Stimulated activated CD8-positive, alpha-beta memory T cell treated with anti-CD3 and anti-CD28 coated beads, Interleukin-2, amount 100 ng/mL, for 1 hour (primary cell): ENCODE data around the gene BRPF1.
"Not testable (repeated sequence)": the region's sequence is repeated elsewhere in the genome, so short reads cannot be mapped to it uniquely, and the experiment has no call there.

Experiments
- DNase-seq, 2 donors: peaks; one replicate each; pipeline ENCODE4 v3.0.0-alpha.2; 2020; ENCODE audit warnings: low read depth in 2 of 2

The BRPF1 gene

DNA sequence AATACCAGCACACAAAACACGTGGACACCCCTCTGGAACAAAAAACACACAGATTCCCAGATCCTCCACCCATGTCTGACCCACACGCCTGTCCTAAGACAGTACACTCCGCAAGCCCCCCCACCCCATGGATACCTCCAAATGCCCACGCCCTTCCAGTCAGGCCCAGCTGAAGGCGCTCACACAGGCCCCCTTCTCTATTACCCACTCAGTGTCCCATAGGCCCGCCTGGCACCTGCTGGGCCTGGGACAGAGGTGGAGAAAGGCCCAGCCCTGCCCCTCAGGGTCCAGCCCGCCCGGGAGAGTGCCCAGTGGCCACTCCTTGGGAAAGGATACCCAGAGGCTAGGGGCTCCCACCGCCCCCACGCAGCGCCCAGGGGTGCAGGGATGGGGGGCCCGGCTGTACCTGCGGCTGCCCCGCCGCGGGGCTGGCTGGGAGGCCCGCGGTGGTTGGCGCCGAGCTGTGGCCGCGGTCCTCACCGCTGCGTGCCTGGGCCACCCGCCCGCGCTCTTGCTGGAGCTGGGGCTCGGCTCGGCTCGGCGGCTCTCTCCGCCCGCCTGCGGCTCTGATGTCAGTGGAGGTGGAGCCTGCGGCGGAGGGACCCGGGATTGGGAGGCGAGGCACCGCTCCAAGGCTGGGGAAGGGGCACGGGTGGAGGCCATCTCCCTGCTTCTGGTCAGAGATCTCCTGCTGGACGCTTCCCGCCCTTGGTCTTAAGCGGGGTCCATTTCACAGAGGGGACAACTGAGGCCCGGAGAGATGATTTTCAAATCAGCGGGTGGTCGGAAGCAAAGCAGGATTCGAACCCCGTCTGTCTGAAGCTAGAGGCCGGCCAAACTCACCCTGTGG lies 38.1 kb downstream of the BRPF1 start, which contains the start of gene CAMK1:
CAMK1 (minus strand) TSS at position 522 of the 850 bp plus-strand sequence. CDS start 2,198 bp downstream, outside the sequence.
- peak in 1 of 2 donors; percentile 26 for DNase-seq

DNA sequence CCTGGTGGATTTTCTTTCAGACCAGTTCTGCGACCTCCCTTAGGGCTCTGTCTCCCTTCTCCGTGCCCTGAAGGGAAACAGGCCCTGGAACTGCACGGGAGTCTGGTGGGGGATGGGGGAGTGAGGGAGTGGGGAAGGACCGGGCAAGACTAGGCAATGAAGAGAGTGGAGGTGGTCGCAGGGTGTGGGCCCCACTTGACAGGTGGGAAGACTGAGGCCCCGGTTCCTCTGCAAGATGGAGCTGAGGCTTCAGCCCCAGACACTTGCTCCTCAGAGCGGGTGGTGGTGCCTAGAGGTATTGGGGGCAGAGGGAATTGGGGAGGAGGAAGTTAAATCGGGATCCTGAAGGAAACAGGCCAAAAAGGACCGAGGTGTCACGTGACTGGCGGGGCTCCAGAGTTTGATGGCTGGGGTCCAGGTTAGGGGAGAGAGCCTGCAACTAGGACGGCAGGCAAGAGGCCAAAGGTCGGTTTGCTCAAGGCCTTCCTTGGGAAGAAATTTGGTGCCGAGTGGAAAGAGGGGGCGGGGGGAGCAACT lies 38.8 kb downstream of the BRPF1 start:
- no peak for DNase-seq

DNA sequence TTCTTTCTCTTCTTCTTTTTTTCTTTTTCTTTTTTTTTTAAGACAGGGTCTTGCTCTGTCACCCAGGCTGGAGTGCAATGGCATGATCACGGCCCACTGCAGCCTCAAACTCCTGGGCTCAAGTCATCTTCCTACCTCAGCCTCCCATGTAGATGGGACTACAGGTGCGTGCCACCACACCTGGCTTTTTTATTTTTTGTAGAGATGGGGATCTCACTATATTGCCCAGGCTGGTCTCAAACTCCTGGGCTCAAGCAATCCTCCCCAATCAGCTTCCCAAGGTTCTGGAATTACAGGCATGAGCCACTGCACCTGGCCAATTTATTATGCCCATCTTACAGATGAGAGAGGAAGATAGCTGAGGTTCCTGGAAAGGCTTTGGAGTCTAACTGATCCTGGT lies 39.5 kb downstream of the BRPF1 start:
- not testable (repeated sequence) for DNase-seq

DNA sequence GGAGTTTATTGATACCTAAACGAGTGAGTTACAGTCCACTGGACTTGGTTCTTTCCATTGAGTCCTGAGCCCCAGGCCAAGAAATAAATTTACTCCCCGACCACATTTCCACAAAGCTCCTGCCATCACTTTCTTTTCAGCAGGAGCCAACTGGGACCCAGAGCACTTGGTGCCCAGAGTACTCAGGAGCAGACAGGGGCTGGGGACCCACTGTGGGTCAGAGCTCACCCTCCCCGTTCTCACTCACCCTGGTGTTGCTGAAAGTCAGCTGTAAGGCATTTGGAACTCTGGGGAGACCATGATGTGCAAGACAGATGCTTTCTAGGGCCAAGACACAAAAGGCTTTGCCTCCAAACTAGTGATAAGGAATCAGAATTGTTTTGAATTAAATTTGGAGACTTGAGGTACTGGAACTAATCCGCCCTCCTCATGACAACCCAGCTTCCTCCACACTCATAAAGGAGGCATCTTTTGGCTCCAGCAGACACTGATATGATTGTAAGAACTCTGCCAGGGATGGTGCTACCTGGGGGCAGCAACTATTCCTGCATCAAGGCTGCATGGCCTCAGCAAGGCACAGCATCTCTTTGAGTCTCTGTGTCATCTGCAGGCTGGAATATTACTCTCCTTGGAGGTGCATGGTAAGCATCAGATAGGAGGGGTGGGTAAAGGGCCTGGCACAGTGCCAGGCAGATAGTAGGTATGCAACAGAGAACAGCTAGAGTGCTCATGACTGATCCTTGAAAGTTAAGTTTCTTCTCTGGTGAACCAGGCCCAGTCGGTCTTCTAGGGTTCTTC lies 45.6 kb downstream of the BRPF1 start:
- DNase-seq: no peak

DNA sequence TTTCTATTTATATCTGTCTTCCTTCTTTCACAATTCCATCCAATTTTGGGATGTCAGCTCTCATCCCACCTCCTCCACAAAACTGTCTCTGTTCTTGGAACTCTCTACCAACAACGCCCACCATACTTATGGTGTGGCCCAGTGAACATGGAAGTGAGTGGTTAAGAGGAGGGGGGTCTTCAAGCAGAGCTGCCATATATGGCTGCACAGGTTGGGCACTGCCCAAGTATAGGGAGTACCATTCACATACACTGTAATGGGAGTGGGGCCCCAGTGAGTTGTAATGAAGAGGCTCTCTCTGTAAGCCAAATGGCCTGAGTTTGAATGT lies 46.1 kb downstream of the BRPF1 start:
- no peak for DNase-seq

DNA sequence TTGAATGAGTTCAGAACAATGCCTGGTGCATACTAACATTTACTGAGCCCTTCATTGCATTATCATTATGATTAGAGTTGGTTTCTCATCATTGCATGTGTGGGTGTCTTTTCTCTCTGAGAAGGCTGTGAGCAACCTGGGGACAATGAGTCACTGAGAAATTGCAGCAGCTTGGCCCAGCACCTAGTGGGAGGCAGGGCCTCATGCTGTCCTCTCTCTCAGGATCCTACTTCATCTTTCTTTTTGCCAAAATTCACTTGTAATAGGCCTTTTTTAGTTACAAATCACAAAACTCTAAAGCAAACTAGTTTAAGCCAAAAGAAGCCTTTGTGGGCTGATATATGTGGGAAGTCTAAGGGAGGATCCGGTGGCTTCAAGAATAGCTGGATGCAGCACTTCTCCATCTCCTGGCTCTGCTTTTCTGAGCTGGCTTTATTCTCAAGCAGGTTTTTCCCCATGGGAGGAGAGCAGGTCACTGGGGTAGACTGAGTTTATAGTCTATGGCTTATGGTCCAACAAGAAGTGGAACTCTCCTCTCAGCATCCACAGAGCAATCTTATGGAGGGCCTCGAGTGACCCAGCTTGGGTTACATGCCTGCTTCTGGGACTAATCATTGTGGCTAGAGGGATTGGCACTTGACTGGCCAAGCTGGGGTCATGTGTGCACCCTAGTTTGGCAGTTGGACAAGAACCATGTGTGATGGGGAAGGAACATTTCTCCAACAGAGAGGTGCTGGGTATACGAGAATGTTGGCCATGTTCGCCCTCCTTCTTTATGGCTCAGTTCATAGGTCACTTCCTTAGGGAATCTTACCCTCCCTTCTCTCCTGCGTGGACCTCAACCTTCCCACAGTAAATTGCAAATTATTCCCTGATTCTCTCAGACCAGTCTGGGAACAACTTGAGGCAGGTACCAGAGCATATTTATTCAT lies 46.9 kb downstream of the BRPF1 start:
- DNase-seq: no peak

DNA sequence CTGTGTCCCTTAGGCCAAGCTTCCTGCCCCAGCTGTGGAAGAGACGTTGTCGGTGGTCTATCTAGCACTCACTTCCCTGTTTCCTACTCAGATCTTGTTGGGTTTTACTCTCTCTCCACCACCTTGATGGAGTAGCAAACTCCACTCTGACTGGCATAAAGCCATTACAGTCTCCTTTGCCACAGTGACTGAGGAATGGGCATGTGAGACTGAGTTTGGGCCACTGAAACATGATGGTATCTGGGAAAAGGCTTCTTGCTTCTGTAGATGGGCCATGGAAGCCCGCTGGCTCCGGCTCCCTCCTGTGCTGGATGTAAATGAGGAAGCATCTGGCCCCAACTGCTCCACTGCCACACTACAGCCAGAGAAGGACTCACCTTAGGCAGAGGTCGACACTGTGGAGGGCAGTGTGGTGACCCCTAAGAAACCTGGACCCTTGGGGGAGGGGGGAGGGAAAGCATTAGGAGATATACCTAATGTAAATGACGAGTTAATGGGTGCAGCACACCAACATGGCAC lies 47.6 kb downstream of the BRPF1 start:
- no peak for DNase-seq

DNA sequence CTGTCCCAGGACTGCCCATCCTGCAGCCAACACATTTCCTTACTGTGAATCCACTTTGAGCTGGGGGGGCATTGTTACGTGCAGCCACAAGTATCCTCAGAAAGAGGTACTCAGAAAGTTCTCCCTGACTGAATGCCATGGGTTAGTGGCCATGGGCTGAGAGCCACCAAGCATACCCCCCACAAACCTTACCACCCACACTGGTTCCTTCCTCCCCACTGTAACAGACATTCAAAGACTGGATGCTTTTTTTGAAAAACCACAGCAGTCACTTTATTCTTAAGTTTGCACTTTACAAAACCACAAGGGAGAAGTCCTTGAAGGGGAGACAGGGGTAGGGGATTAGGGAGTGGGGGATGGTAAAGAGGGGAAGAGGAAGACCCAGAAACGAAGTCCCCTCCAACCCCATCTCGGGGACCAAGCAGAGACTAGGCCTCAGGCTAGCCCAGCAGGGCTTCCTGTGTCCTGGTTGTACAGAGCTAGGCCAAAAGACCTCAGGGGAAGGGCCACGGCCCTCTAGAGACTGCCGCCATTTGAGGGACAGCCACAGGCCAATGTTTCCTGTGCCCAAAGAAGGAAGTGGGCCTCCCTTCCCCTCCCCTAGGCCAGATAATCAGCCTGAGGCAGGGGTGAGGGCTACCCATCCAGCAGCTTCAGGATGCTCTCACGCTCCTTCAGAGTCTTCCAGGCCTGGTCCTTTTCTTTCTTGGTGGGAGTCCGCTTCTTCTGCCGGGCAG lies 48.4 kb downstream of the BRPF1 start:
- no peak for DNase-seq

DNA sequence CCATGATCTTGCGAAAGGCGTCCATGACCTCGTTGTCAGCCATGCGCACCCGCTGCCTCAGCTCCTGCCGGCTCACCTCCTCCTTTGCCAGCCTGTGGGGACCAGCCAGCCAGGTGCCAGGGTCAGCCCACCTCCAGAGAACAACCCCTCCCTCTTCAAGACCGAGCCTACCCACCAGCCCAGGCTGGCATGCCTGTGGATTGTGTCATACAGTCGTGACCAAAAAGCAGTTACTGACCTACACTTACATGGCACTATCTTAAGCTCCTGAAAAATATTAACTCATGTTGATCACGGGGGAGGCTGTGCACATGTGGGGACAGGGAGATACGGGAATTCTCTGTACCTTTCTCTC lies 48.9 kb downstream of the BRPF1 start:
- no peak for DNase-seq

DNA sequence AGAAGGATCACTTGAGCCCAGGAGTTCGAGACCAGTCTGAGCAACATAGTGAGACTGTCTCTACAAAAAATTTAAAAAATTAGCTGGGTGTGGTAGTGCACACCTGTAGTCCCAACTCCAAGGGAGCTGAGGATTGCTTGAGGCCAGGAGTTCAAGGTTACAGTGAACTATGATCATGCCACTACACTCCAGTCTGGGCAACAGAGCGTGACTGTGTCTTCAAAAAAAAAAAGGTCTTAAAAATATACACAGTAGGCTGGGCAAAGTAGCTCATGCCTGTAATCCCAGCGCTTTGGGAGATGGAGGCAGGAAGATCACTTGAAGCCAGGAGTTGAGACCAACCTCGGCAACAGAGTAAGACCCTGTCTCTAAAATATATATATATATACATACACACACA lies 49.4 kb downstream of the BRPF1 start:
- DNase-seq: no peak

DNA sequence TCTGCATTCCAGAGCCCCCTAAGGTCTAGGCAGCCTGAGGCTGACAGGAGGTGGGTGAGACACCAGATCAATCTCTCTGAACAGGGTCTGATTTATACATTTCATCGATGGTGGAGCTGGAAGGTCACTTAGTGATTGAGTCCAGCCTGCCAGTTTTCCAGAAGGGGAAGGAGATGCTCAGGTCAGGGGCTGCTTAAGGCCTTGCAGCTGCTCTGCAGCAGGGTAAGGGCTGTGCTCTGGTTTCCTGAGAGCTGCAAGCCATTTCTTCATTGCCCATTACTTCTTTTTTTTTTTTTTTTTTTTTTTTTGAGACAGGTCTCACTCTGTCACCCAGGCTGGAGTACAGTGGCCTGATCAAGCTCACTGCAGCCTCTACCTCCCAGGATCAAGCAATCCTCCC lies 50.0 kb downstream of the BRPF1 start:
- DNase-seq: no peak

DNA sequence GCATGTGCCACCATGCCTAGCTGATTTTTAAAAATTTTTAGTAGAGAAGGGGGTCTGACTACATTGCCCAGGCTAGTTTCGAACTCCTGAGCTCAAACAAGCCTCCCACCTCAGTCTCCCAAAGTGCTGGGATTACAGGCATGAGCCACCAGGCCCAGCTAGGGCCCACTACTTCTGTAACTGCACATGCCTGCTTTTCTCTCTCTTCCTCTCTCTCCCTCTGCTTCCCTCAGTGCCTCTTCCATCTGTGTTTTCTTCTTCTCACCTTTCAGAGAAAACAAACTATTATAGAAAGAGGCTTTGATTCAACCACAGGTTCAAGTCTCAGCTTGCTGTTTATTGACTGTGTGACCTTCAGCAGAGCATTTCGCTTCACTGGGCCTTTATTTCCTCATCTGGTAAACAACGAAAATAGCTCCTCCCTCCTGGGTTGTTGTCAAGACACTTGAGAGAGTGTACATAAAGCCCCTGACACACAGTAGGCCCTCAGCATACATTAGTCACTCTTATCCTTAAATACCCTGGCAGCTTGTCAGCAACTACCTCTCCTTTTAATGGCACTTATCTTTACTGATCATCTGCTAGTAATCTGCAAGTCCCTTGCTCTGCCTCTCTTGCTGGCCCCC lies 50.6 kb downstream of the BRPF1 start:
- no peak for DNase-seq

DNA sequence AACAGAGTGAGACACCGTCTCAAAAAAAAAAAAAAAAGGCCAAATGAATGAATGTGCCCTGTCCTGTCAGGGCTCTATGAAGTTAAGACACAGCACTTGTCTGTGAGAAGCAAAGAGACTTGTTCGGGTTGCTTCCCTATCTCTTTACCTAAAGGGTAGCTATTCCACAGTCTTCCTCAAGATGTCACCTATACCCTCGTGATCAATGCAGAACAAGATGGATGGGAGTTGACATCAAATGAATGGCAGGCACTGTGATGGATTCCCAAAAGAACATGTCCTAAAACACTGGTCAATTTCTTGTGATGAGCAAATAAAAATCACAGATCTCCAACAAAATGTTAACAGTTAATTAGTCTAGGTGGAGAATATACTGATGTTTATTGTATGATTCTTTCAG lies 51.2 kb downstream of the BRPF1 start:
- DNase-seq: no peak

DNA sequence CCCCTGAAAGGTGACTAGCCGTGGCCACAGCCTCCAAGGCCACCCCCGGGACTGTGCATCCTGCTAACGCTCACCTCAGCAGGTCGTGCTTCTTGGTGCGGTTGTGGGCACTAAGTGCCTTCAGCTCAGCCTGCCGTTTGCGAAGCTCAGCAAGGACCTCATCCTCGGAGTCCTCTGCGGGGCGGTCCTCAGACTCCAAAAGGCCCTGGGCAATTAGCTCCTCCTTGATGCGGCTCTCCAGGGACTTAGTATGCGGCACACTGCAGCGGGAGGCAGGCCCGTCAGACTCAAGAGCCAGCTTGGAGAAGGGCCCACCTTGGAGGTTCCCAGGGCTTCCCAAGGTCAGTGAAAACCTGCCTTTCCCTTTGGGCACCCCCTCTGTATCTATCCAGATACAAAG lies 52.4 kb downstream of the BRPF1 start:
- DNase-seq: no peak

DNA sequence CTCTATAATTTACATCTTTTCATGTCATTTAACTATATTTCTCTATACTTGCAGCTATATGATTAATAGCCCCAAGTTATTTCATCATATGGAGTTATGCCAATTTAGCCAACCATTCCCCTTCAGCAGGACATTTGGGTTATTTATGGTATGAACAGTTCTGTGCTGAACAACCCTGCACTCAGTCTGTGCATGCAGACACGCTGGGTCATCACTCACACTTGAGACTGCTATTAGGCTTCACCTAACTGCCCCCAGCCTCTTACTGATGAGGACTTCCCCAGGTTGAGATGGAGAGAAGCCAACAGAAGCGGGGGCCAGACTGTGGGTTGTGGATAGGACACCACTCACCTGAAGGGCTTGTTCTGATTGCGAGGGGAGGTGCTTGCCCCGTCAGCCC lies 53.4 kb downstream of the BRPF1 start:
- DNase-seq: no peak

DNA sequence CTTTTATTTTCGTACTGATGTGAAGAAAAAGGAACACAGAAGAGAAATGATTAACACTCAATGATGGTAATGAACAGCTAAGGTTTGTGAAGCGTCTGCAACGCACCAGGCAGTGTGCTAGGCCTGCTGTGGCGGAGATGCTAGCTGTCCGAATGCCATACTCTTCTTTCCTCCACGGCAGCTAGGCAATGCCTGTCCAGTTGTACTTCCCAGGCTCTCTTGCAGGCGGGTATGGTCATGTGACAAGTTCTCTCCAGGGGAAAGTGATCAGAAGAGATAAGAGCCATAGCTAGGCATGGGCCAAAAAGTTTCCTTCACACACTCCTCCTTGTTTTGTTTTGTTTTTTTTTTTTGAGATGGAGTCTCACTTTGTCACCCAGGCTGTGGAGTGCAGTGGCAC lies 54.1 kb downstream of the BRPF1 start:
- no peak for DNase-seq

DNA sequence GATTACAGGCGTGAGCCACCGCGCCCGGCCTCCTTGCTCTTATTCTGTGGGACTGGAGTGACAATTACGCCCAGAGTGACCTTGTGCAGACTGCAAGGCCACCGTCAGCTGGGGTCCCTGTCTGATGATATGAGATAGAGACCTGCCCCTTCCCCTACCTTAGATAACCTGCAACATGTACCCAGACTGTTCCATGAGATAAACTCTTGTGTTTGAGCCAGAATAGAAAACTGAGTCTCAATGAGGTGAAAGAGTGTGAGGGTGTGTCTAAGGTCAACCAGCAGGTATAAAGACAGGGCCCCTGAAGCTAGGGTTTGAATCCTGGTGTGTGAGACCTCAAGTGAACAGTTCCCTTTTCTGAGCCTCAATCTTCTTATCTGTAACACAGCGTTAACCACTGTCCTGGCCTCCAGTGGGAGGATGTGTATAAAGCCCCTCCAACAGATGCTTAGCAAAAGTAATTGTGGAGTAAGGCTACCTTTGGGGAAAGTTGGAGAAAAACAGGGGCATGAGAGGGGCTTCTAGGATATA lies 54.7 kb downstream of the BRPF1 start:
- no peak for DNase-seq

DNA sequence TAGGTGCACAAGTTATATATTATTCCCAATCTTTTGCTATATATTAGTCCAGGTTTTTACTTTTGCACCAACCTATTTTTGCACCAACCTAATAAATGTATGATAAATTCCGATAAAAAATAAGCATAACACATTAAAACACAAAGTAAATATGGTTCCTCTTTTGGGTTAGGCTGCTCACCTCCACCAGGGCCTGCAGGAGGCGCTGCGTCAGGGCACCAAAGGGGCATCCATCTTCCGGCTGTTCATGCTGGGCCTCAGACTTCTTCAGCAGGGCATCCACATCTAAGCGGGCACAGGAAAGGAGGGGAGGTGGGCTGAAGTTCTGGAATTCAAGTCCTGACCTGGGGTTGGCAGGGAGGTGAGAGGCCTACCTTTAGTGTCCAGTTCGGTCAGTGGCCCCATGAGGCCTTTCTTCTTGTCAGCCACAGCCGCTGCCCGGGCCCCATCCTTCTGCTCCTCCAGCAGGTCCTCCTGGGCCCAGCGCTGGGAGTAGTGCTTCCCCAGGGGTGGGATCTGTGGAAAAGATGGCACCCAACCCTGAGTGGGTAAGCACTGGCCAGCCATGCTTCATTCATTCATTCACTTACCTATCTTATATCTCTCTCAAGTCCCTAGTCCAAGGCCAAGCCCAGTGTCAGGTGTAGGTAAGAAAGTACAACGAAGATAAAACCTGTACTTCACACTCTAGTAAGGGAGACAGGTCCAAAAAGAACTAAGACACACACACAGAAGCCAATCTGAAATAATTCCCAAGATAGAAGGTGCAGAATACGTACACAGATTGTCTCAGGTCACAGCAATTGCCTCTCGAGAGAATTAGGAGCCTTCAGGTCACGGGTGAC lies 55.5 kb downstream of the BRPF1 start:
- DNase-seq: no peak

DNA sequence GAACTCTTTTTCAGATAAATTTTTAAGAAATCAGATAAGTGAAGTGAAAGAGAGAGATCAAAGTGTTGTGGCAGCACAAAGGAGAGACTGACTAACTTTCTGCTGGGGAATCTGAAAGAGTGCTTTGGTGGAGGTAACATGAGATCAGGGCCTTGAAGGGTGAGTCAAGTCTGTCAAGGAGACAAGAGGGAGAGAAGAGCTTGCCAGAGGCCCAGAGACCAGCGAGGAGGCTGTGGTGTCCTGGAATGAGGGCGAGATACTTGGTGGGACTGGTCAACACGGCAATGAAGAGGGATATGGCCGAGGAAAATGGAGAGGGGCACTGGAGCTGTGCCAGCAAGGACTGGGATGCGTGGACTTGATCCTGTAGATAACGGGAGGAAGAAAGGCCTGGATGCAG lies 56.2 kb downstream of the BRPF1 start:
- no peak for DNase-seq
